HUDEP-2 (cell line): ENCODE results near the gene PARP15.
"Not testable (repeated sequence)": the region's sequence is repeated elsewhere in the genome, so short reads cannot be mapped to it uniquely, and the experiment has no call there.

Experiments
- DNase-seq, 76 experiments: peaks; one replicate each; lab custom pipeline; 2025; ENCODE audit not compliant: unreplicated experiment in 76 of 76; lab: John Stamatoyannopoulos, UW

The PARP15 gene

DNA sequence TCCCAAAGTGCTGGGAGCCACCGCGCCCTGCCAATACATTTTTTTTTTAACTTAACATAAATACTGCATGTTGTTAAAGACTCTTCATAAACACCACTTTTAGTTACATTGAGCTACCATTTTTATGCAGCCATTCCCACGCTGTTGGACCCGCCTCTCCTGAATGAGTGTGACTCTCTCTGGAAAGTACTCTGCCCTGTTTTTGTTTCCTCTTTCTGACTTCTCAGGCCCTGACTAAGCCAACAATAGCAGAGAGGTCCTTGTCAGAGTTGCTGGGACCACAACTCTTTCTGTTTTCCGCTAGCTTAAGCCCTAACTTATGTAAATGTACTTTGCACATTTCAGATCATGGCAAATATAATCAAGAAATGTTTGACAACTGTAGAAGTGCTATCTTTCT is 35.2 kb downstream of the PARP15 start:
- no peak for DNase-seq

DNA sequence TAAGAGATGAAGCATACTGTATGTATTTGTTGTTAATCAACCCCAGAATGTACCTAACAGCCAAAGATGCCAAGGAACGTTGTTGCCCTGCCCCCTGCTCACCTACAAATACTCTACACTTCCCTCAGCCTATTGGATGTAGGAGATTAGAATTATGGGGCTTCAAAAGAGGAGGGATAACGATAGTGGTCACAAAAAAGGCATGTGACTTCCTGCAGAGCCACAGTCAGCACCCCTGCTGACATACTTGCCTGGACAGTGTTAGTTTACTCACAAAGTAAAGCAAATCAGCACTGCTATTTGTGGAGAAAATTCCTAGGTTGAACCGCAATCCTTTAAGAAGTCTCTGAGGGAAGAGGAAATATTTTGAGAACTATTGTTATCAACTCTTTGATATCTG is 37.9 kb downstream of the PARP15 start:
- DNase-seq = no peak

DNA sequence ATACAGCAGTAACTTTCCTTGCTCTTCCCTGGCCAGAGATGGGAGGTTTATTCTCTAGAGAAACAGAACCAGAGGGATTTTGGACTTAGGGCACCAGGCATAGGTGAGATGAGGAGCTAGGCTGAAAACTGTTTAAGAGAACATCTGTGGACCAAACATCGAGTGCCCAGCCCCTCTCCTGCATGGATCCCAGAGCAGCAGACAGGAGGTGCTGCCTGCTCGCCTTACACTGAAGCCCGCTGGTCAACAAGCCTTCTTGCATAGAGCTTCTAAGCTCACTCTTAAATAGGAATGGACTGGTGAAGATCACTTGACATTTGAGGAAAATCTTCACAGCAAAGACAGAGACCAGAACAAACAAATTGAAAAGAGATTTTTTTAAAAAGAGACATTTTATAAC is 41.2 kb downstream of the PARP15 start:
- no peak for DNase-seq

DNA sequence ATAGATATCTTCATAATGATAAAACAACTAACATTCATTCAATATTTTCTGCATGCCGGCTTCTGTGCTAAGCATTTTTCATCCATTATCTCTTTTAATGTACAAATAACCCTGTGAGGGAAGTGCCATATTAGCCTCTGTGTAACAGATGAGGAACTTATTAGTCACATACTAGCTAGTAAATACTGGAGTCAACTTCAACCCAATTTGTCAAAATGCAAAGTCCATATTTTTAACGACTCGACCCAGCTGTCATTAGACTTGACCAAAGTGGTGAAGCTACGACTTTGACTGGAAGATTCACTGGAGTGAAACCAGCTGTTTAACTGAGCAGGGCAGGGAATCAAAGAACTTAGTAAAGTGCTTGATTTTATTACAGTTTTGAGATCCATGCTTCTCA is 41.6 kb downstream of the PARP15 start:
- DNase-seq = no peak

DNA sequence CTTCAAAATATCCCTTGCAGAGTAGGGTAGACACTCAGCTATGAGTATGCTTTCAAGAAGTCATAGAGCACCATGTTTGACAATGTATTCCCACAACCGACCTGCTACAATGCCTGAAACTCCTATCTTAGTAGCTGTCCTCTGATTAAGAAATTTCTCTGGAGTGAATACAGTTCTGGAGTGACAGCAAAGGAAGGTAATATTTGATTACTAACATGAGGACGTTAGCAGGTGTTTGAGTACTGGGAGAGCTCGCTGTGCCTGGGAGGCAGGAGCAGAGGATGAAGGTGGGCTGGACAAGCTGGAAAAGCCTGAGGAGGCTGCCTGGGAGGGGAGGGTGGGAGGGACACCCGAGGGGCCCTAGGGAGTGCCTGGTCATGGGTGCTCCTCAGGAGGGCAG is 42.9 kb downstream of the PARP15 start:
- DNase-seq = no peak

DNA sequence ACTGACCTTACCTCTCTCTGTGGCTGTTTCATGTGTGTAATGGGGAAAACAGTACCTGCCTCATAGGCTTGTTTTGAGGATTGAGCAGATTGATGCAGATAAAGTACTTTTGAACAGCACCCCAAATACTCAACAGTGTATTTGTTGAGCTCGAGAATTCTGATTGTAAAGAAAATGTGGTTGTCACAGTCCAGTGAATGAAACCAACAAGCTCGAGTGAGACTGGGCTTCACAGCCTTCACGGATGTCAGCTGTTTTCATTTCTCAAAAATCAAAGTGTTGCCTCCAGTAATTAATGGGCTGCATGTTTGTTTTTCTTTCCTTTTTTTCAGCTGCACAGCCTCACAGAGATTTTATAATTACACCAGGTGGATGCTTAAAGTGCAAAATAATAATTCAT is 43.7 kb downstream of the PARP15 start:
- no peak for DNase-seq

DNA sequence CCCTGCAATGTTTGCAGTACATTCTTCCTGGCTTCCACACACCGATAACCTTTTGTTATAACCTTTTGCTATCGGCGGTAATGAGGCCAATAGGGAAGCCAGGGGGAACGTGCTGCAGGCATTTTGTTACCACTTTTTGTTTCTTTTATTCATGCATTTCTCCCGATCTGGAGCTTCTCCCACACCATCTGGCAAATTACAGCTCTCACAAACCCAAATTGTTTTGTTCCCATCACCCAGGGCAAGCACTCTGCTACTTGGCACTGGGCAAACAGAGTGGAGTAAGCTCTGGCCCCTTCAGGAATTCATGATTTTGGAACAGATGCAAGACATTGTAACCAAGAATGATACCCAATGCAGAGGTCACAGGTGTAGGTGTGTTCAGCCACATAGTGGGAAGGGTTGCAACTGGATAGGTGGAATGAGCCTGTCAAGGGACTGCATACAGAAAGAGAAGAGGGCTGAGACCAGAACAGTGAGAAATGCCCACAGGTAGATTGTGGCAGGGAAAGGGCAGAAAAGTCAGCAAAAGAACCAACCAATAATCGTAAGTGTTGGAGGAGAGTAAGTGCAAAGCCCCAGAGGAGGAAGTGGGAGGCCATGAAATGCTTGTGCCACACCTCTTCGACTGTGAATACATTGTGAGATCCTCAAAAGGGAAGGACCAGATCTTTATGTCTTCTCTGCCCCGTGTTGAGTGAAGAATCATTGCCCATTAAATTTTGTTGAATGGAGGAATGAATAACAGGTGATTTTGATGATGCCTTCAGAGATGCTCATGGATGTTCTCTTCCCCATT is 45.8 kb downstream of the PARP15 start:
- no peak for DNase-seq

DNA sequence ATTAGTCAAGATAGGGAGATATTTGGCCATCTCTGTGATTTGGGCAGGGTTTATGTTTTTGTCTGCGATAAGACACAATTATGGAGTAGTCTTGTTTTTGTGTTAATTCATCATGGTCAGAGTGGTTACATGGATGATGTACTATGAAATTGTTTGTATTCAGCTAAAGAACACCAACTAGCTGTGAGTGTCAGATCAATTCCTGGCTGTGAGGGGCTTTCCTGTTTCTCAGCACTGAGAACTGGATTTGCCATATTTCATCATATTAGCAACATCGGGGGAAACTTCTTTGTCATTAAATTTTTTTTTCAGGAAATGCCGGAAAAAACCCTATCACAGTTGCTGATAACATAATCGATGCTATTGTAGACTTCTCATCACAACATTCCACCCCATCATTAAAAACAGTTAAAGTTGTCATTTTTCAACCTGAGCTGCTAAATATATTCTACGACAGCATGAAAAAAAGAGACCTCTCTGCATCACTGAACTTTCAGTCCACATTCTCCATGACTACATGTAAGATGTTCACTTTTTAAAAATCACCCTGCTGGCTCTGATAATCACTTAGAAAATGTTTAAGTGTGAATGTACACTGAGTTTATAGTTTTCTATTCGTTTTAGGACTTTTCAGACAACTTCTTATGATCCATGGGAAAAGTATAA is 49.2 kb downstream of the PARP15 start:
- DNase-seq = no peak

DNA sequence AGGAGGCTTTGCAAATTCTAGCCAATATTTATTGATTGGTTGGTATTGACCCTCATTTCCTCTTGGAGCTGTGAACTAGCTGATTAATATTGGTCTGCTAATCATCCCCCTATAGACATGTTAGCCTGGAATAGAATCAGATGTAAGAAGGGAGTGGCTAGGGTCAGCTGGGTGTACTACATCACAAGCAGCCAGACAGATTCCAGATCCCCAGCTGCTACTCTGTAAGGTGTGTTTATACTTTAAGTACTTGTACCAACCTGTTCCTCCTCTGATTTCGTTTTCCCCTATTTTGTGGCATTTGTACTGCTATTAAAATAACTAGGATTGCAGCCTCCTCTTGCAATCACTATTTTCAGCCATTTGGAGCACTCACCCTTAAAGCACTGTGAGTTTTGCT is 49.9 kb downstream of the PARP15 start:
- DNase-seq = no peak

DNA sequence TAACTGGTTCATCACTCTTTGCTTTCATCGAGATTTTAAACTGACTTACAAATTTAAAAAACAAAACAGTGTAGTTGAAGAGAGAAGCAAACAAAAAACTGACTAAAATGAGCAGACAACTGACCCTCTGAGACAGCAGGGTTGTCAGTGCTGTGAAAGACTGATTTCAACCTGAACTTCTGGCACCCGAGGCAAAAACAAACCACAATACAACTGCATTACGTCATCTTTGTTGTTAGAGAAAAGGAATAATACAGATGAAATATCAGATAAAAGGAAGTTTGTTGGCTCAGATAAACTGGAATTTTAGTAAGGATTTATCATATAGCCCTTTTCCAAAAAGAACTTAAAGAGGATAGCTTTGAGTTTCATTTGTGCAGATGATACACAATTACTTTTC is 51.1 kb downstream of the PARP15 start:
- DNase-seq = no peak

DNA sequence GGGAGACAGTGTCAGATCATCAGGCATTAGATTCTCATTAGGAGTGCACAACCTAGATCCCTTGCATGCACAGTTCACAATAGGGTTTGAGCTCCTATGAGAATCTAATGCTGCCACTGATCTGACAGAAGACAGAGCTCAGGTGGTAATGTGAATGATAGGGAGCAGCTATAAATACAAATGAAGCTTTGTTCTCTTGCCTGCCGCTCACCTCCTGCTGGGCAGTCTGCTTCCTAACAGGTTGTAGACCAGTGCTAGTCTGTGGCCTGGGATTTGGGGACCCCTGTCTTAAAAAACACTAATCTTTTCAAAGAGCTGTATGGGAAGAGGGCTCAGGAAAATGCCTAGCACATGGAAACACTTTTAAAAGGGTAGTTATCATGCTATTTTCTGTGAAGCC is 52.3 kb downstream of the PARP15 start:
- no peak for DNase-seq

DNA sequence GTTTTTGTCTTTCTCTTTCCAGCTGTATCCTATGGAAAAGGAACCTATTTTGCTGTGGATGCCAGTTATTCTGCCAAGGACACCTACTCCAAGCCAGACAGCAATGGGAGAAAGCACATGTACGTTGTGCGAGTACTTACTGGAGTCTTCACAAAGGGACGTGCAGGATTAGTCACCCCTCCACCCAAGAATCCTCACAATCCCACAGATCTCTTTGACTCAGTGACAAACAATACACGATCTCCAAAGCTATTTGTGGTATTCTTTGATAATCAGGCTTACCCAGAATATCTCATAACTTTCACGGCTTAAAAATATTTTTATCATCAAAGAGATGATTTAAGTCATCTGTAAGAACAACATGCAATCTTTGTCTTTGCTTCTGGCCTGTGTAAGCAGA is 58.3 kb downstream of the PARP15 start:
- DNase-seq = no peak

DNA sequence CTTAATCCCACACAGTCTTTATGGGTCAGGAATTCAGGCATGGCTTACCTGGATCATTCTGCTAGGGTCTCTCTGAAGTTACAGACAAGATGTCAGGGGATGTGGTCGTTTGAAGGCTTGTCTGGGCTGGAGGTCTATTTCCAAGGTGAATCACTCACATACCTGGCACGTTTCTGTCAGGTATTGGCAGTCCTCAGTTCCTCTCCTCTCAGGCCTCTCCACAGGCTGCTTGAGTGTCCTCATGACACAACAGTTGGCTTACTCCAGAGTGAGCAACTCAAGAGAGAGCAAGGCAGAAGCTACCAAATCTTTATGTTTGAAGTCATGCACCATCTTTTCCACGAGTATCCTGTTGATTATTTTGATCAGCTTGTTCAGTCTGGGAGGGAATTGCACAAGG is 59.2 kb downstream of the PARP15 start:
- DNase-seq = no peak

DNA sequence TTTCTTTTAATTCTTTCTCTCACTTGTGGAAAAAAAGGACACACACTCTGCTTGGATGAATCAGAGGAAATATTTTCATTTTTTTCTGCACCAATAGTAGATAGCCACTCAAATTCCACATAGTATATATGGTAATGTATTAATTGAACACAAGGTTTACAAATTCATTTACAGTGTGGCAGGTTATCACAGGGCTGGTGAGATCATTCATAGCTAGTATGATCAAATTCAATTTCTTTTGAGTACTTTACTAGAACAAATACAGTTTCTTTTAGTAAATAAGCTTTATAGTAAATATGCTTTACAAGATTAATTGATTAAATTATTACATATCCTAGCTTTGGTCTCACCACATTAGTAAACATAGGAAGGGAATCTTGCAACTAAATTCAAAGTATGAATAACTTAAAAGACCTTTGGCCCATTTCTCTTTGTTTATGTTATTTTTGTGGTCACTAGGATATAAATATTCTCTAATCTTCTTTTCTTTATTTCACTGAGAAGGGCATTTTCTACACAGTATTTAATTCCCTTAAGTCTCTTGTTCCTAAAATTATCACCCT is 63.1 kb downstream of the PARP15 start:
- DNase-seq = no peak

DNA sequence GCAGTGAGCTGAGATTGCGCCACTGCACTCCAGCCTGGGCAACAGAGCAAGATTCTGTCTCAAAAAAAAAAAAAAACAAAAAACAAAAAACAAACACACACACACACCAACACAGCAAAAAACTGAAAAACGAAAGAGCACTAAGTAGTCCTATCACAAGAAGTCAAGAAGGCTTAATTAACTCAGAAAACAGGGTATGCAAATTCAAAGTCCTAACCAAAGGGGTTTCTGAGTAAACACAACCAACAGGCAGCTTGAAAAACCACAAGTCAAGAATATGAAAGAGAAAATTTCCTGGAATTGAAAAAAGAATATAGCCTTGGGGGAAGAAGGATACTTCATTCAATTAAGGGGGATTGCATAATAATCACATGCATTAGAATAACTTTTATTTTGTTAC is 65.5 kb downstream of the PARP15 start:
- DNase-seq = no peak

DNA sequence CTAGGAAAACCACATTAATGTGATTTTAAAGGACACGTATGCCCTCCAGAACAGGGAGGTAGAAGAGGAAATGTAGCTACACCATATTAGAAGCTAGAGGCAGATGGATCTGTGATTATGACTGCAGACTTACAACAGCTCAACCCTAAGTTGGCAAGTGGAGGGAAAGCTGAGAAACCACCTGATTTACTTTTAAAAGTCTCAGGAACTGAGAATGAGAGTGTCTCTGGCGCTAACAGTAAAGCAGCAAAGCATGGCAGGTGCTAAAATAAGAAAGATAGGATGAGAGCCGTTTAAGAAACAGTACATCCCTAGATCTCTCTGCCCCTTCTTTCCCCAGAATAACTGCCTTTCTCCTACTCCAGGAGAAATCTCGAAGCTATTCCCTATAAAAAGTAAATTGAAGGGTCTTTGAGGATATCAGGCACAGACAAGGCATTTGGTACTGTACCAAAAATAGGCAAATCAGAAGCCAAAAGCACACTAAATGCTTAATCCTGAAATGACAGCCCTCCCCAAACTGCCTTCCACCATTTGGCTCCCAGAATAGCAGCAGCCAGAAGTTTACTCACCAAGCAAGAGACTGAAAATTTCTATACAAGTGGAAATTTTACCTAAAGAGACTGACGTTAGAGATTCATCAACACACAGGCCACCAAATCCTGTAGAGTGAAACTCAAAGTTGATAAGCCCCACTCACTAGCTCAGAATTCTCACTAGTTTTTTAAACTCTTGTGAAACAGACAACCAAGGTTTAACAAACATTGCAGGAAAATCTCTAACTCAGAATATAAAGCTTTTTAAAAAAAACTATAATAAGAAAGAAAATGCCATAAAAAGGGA is 68.9 kb downstream of the PARP15 start:
- DNase-seq = no peak

DNA sequence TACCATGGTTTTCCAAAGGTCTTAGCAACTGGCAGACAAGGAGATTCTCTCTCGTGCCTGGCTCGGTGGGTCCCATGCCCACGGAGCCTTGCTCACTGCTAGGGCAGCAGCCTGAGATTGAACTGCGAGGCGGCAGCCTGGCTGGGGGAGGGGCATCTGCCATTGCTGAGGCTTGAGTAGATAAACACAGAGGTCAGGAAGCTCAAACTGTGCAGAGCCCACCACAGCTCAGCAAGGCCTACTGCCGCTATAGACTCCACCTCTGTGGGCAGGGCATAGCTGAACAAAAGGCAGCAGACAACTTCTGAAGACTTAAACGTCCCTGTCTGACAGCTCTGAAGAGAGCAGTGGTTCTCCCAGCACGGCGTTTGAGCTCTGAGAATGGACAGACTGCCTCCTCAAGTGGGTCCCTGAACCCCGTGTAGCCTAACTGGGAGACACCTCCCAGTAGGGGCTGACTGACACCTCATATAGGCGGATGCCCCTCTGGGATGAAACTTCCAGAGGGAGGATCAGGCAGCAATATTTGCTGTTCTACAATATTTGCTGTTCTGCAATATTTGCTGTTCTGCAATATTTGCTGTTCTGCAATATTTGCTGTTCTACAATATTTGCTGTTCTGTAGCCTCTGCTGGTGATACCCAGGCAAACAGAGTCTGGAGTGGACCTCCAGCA is 73.9 kb downstream of the PARP15 start:
- DNase-seq = not testable (repeated sequence)

DNA sequence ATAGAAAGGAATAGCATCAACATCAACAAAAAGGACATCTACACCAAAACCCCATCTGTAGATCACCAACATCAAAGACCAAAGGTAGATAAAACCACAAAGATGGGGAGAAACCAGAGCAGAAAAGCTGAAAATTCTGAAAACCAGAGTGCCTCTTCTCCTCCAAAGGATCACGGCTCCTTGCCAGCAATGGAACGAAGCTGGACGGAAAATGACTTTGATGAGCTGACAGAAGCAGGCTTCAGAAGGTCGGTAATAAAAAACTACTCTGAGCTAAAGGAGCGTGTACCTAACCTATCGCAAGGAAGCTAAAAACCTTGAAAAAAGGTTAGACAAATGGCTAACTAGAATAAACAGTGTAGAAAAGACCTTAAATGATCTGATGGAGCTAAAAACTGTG is 74.5 kb downstream of the PARP15 start:
- not testable (repeated sequence) for DNase-seq

DNA sequence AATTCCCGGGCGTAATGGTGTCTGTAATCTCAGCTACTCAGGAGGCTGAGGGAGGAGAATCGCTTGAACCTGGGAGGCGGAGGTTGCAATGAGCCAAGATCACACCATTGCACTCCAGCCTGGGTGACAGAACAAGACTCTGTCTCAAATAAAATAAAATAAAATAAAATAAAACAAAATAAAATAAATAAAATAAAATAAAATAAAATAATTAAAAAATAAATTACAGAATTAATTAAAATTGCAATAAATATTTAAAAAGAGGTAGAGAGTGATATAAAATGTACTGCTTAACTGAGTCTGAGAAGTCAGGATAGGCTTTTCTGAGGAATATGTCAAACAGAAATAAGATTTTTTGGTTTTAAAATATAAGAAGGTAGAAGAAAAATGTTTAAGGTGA is 80.9 kb downstream of the PARP15 start:
- not testable (repeated sequence) for DNase-seq

DNA sequence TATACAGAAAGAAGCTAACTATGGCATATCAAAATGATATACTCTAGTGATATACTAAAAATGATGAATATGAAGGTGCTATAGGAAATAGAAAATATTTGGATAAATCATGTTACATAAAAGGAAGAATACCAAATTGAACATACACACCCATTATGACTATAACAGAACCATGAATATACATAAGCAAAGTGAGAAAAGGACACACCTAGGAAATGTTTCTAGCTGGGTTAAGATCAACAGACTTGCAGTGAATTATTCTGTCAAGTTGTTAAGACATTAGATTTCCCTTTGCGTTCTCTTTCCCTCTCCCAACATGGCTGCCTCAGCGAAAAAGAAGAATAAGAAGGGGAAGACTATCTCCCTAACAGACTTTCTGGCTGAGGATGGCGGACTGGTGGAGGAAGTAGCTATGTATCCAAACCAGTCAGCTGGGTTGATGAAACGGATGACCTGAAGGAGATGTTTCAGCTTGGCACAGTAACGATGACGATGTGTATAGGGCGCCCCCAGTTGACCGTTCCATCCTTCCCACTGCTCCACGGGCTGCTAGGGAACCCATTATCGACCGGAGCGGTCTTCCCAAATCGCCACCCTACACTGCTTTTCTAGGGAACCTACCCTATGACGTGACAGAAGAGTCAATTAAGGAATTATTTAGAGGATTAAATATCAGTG is 83.0 kb downstream of the PARP15 start:
- DNase-seq = peak in 1 of 76 experiments; percentile 3
